ENCODE measurements around the gene SRMS.
"Not testable (repeated sequence)": the region's sequence is repeated elsewhere in the genome, so short reads cannot be mapped to it uniquely, and the experiment has no call there.

The SRMS gene

GRCh38 chr20:63578224-63579016 lies 30.9 kb upstream of the SRMS start:
- DNase-seq, result peak in 1 of 2 donors; percentile 15

DNA sequence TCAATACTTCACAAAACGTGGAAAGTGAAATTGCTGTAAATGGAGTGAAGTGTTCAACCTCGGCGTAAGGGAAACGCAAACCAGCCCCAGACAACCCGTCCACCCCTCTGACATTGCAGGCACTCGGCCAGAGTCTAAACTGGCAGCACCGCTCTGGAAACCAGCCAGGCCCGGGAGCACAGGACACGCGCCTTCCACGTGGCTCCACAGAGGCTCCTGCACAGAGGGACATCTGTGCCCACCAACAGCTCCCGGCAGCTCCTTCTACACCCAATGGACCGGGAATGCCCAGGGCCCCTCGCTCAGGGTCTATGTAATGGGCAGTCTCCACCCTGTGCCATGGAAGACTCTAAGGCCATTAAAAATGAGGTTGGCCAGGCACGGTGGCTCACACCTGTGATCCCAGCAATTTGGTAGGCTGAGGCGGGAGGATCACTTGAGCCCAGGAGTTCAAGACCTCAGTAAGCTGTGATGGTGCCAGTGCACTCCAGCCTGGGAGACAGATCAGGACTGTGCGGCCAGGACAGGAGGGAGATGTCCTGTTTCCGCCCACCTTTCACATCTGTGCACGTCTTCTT lies 29.9 kb upstream of the SRMS start:
- DNase-seq, result no peak

DNA sequence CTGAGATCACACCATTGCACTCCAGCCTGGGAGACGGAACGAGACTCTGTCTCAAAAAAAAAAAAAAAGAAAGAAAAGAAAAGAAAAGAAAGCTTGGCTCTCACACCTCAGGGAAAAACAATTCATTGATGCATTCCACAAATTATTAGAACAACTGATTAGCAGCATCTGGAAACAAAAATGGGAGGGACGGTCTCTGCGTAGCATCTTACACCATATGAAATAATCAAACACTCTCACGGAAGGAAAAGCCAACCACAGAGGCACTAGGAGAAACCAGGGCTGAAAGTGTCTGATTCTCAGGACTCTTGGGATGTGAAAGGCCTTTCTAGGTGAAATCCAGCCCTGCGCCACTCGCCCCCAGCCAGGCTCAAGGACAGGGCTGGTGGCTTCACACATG lies 28.8 kb upstream of the SRMS start:
- no peak for DNase-seq

DNA sequence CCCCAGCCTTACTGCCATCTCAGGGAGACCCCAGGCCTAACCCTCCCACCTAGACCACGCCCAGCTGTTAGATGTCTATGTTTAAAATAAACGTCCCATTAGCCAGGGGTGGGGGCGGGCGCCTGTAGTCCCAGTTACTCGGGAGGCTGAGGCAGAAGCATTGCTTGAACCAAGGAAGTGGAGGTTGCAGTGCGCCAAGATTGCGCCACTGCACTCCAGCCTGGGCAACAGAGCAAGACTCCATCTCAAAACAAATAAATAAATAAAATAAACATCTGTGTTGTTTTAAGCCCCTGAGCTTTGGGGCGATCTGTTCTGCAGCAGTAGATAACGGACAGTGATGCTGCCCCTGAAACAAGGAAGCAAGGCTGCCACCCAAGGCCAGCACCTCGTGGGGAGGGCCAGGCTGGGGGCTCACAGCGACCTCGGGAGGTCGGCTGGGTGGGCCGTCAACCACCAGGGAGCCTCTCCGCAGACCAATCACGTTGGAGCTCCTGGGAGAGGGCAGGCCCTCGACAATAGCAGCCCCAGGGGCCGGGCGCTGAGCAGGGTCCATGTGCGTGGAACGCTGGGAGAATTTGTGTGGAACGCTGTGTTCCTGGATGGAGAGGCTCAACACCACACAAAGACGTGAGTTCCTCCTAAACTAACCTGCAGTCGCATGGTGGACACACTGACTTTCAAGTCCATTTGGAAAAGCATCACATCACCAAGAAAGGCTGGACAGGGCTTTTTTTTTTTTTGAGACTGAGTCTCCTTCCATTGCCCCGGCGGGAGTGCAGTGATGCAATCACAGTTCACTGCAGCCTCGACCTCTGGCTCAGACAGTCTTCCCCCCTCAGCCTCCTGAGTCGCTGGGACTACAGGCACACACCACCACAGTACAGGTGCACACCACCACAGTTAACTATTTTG lies 27.5 kb upstream of the SRMS start:
- no peak for DNase-seq

- DNase-seq, result peak; percentile 82
Observed at GRCh38 chr20:63574156-63574828, 26.7 kb upstream of the SRMS start, which contains the start of gene HELZ2. HELZ2 (minus strand) TSS chr20:63574239; CDS start chr20:63572385, 1,854 bp downstream.

GRCh38 chr20:63573647-63574131 lies 26.1 kb upstream of the SRMS start:
- no peak for DNase-seq

DNA sequence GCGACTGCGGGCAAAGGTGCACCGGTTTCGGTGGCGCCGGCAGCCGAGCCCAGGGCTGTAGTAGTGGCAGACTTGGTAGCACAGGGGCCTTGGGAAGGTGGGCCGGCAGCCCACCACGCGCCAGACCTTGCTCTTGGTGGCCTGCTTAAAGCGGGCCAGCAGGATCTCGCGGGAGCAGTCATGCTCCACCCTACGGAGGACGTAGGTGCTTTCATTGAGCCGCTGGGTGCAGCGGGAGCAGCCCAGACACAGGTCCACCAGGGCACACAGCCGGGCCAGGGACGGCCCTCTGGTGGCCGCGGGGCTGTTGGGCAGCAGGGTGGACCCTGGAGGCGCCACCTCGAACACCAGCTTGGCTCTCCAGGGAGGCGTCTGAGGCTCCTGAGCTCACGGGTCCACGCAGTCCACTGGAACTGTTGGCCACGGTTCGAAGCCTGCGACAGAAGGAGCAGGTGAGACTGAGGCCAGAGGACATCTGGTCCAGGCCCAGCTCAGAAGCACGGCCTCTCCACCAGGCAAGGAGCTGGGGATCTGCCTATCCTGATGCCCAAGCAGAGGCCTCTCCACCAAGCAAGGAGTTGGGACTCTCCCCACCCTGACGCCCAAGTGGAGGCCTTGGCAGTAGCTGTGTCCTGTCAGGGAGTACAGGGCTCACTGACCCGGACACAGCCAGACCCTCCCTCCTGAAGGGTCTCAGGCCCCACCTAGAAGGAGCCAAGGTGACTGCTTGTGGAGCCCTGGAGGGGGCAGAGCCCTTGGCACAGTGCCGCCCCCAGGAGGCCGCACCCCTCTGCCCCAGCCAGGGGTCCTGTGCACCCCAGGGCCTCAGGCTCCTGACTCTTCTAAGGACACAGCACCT lies 25.5 kb upstream of the SRMS start:
- no peak for DNase-seq

DNA sequence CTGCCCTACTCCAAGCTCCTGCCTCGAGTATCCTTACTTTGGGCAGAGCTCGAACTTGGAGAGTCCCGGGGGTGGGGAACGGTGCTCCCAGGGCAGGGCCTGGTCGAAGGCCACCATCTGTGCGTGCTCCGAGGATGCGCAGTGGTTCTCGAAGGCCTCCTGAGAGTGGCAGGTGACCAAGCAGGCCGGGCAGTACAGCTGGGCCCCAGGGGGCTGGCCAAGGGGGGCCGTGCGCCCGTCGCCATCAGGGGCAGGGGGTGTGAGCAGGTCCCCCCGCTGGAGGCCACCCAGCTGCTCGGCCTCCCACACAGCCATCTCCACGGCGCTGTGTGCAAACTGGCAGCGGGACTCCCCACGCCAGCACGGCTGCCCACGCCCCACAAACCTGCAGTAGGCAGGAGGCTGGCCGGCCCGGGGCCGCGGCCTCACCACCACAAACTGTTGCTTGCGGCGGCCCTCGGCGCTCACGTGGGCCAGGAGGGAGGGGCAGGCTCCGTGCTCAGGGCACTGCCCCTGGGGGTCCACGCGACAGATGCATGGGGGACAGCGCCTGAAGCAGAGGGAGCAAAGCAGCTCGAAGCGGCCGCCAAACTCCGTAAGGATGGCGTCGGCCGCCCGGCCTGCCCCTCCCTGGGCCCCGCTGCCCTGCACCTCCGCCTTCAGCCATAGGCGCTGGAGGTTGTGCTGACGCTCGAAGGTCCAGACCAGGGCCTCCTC lies 24.7 kb upstream of the SRMS start:
- no peak for DNase-seq

DNA sequence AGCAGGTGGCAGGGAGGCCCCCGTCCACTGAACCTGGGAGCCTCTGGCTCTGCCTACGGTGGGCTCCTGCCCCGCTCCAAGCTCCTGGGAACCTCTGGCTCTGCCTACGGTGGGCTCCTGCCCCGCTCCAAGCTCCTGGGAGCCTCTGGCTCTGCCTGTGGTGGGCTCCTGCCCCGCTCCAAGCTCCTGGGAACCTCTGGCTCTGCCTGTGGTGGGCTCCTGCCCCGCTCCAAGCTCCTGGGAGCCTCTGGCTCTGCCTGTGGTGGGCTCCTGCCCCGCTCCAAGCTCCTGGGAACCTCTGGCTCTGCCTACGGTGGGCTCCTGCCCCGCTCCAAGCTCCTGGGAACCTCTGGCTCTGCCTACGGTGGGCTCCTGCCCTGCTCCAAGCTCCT lies 23.5 kb upstream of the SRMS start:
- DNase-seq, result not testable (repeated sequence)

- no peak for DNase-seq
Observed at GRCh38 chr20:63570281-63571086, 22.9 kb upstream of the SRMS start.

- DNase-seq, result no peak
Observed at GRCh38 chr20:63568986-63569949, 21.7 kb upstream of the SRMS start.

DNA sequence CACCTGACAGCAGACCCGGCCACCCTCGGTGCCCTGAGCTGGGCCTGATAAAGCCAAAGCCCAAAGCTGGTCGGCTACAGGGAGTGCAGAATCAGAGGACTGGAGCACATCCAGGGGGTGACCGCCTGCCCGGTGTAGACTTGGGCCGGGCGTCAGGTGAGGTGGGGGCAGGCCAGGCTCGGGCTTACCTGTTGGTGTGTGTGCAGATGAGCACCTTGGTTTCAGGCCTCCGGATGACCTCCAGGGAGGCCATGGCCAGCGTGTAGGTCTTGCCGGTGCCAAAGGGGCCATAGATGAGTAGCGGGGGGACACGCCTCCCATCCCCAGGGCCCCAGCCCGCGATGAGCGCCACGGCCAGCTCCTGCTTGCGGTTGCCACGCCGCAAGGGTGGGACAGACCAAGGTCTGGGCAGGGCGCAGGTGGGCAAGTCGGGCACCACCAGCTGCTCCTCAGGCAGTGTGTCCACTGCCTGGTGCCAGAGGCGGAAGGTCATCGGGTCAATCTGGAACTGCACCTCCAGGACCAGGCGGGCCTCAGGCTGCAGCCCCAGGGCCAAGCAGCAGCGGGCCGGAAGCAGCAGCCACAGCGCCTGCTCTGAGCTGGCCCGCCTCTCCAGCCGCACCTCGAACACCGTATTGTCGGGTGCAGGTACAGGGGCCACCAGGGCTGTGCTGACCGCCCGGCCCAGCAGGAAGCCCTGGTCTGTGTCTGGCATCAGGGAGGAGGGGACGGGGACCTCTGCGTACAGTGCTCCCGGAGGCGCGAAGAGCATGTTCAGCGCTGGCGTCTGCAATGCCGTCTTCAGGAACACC lies 20.8 kb upstream of the SRMS start:
- DNase-seq, result no peak

GRCh38 chr20:63567386-63568169 lies 20.0 kb upstream of the SRMS start:
- peak; percentile 71 to 76 for DNase-seq

DNA sequence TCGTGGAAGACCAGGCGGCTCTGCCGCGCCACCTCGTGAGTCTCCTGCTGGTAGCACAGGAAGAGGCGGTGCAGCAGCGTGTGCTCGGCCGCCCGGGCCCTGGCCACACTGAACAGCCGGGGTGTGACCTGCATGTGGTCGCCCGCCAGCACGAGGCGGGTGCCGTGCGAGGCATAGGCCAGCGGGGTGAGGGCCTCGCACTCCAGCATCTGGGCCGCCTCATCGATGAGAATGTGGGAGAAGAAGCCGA lies 19.5 kb upstream of the SRMS start:
- DNase-seq, result peak in 1 of 2 donors; percentile 35

- no peak for DNase-seq
Observed at GRCh38 chr20:63566395-63567135, 19.0 kb upstream of the SRMS start.

- DNase-seq, result no peak
Observed at GRCh38 chr20:63565699-63566335, 18.3 kb upstream of the SRMS start.

Data from CD4-positive, alpha-beta T cell treated with Interleukin-1 beta for 1 hour (primary cell).